ENCODE results near the gene DDIAS.
"Not testable (repeated sequence)": the region's sequence is repeated elsewhere in the genome, so short reads cannot be mapped to it uniquely, and the experiment has no call there.

The DDIAS gene

GRCh38 chr11:82906236-82906635 is 4.7 kb downstream of the DDIAS start:
- DNase-seq (ENCODE audit: insufficient read length) (no peak), FAIRE-seq (peak; percentile 27)
- no peak for TF ChIP-seq TAF1 (IDR thresholded peaks at IDR 0.05; ENCODE audit: borderline replicate concordance, low read depth, low read length)
- no peak for TF ChIP-seq POLR2A (IDR thresholded peaks at IDR 0.05; ENCODE audit: low read depth, low read length)
- TF ChIP-seq POLR2AphosphoS5 (IDR thresholded peaks at IDR 0.05; ENCODE audit: low read depth, low read length): no peak

GRCh38 chr11:82906931-82907330 is 5.4 kb downstream of the DDIAS start:
- no peak for DNase-seq (ENCODE audit: insufficient read length)
- TF ChIP-seq TAF1 (IDR thresholded peaks at IDR 0.05; ENCODE audit: borderline replicate concordance, low read depth, low read length) (no peak), POLR2AphosphoS5 (IDR thresholded peaks at IDR 0.05; ENCODE audit: low read depth, low read length) (no peak), POLR2A (IDR thresholded peaks at IDR 0.05; ENCODE audit: low read depth, low read length) (no peak)
- peak; percentile 74 for FAIRE-seq

- DNase-seq (ENCODE audit: insufficient read length): no peak
- FAIRE-seq: no peak
- TF ChIP-seq POLR2AphosphoS5 (IDR thresholded peaks at IDR 0.05; ENCODE audit: low read depth, low read length) (no peak), TAF1 (IDR thresholded peaks at IDR 0.05; ENCODE audit: borderline replicate concordance, low read depth, low read length) (no peak), POLR2A (IDR thresholded peaks at IDR 0.05; ENCODE audit: low read depth, low read length) (no peak)
Measured at GRCh38 chr11:82907371-82907770, 5.8 kb downstream of the DDIAS start.

- FAIRE-seq (no peak), DNase-seq (ENCODE audit: insufficient read length) (no peak)
- no peak for TF ChIP-seq POLR2A (IDR thresholded peaks at IDR 0.05; ENCODE audit: low read depth, low read length)
- no peak for TF ChIP-seq POLR2AphosphoS5 (IDR thresholded peaks at IDR 0.05; ENCODE audit: low read depth, low read length)
- TF ChIP-seq TAF1 (IDR thresholded peaks at IDR 0.05; ENCODE audit: borderline replicate concordance, low read depth, low read length): no peak
Measured at GRCh38 chr11:82908311-82908710, 6.8 kb downstream of the DDIAS start.

GRCh38 chr11:82909015-82909640 is 7.6 kb downstream of the DDIAS start:
- TF ChIP-seq TAF1 (IDR thresholded peaks at IDR 0.05; ENCODE audit: borderline replicate concordance, low read depth, low read length): no peak
- no peak for TF ChIP-seq POLR2AphosphoS5 (IDR thresholded peaks at IDR 0.05; ENCODE audit: low read depth, low read length)
- TF ChIP-seq POLR2A (IDR thresholded peaks at IDR 0.05; ENCODE audit: low read depth, low read length): no peak
- no peak for FAIRE-seq

GRCh38 chr11:82919786-82920185 is 18.2 kb downstream of the DDIAS start:
- DNase-seq (ENCODE audit: insufficient read length); FAIRE-seq: not testable (repeated sequence)

More at GRCh38 chr11:82909015-82909640, 7.6 kb downstream of the DDIAS start:
- no peak for DNase-seq (ENCODE audit: insufficient read length)

- DNase-seq (ENCODE audit: insufficient read length): not testable (repeated sequence)
- FAIRE-seq: peak; percentile 27
Measured at GRCh38 chr11:82920227-82920626, 18.7 kb downstream of the DDIAS start.

- FAIRE-seq; DNase-seq (ENCODE audit: insufficient read length): not testable (repeated sequence)
Measured at GRCh38 chr11:82922396-82923173, 21.0 kb downstream of the DDIAS start.

- DNase-seq (ENCODE audit: insufficient read length): no peak
- peak; percentile 36 for FAIRE-seq
- TF ChIP-seq POLR2A (IDR thresholded peaks at IDR 0.05; ENCODE audit: low read depth, low read length) (no peak), TAF1 (IDR thresholded peaks at IDR 0.05; ENCODE audit: borderline replicate concordance, low read depth, low read length) (no peak), POLR2AphosphoS5 (IDR thresholded peaks at IDR 0.05; ENCODE audit: low read depth, low read length) (no peak)
Measured at GRCh38 chr11:82924522-82925224, 23.1 kb downstream of the DDIAS start.

- FAIRE-seq (peak; percentile 95), DNase-seq (ENCODE audit: insufficient read length) (peak; percentile 11)
- TF ChIP-seq POLR2A (IDR thresholded peaks at IDR 0.05; ENCODE audit: low read depth, low read length) (no peak), POLR2AphosphoS5 (IDR thresholded peaks at IDR 0.05; ENCODE audit: low read depth, low read length) (no peak), TAF1 (IDR thresholded peaks at IDR 0.05; ENCODE audit: borderline replicate concordance, low read depth, low read length) (no peak)
Measured at GRCh38 chr11:82927264-82927880, 25.8 kb downstream of the DDIAS start.

GRCh38 chr11:82929121-82929520 is 27.6 kb downstream of the DDIAS start:
- TF ChIP-seq POLR2AphosphoS5 (IDR thresholded peaks at IDR 0.05; ENCODE audit: low read depth, low read length): no peak
- no peak for TF ChIP-seq TAF1 (IDR thresholded peaks at IDR 0.05; ENCODE audit: borderline replicate concordance, low read depth, low read length)
- TF ChIP-seq POLR2A (IDR thresholded peaks at IDR 0.05; ENCODE audit: low read depth, low read length): no peak

GRCh38 chr11:82930229-82930628 is 28.7 kb downstream of the DDIAS start:
- no peak for FAIRE-seq
- DNase-seq (ENCODE audit: insufficient read length): no peak
- no peak for TF ChIP-seq POLR2AphosphoS5 (IDR thresholded peaks at IDR 0.05; ENCODE audit: low read depth, low read length)
- no peak for TF ChIP-seq POLR2A (IDR thresholded peaks at IDR 0.05; ENCODE audit: low read depth, low read length)
- no peak for TF ChIP-seq TAF1 (IDR thresholded peaks at IDR 0.05; ENCODE audit: borderline replicate concordance, low read depth, low read length)

More at GRCh38 chr11:82929121-82929520, 27.6 kb downstream of the DDIAS start:
- FAIRE-seq (no peak), DNase-seq (ENCODE audit: insufficient read length) (no peak)
